GM19240 (cell line): ENCODE data around the gene CDC42EP4.
"Not testable (repeated sequence)": the region's sequence is repeated elsewhere in the genome, so short reads cannot be mapped to it uniquely, and the experiment has no call there.

Source experiments
- DNase-seq: peaks from one replicate; pipeline ENCODE4 v3.0.0; 2011; ENCODE audit warnings: low spot score; ENCODE audit not compliant: insufficient read length

CDC42EP4 gene

GRCh38 chr17:73320601-73321264 lies 8.9 kb upstream of the CDC42EP4 start:
- no peak for DNase-seq

GRCh38 chr17:73319766-73320165 lies 8.0 kb upstream of the CDC42EP4 start:
- DNase-seq, result no peak

GRCh38 chr17:73318836-73319235 lies 7.0 kb upstream of the CDC42EP4 start:
- DNase-seq, result no peak

GRCh38 chr17:73318427-73318813 lies 6.6 kb upstream of the CDC42EP4 start:
- no peak for DNase-seq

GRCh38 chr17:73317513-73318426 lies 6.0 kb upstream of the CDC42EP4 start:
- no peak for DNase-seq

- no peak for DNase-seq
These were observed 5.2 kb upstream of the CDC42EP4 start for GRCh38 chr17:73316919-73317505.

- DNase-seq, result no peak
These were observed 3.7 kb upstream of the CDC42EP4 start for GRCh38 chr17:73315471-73315870.

GRCh38 chr17:73313526-73314127 lies 1.8 kb upstream of the CDC42EP4 start:
- DNase-seq, result no peak

GRCh38 chr17:73312887-73313286 lies 1.1 kb upstream of the CDC42EP4 start:
- not testable (repeated sequence) for DNase-seq

- DNase-seq, result no peak
These were observed 397 bp downstream of the CDC42EP4 start for GRCh38 chr17:73311428-73311780.

GRCh38 chr17:73309727-73310596 lies 1.8 kb downstream of the CDC42EP4 start:
- DNase-seq, result no peak

- DNase-seq, result not testable (repeated sequence)
These were observed 2.8 kb downstream of the CDC42EP4 start for GRCh38 chr17:73308959-73309358.

- no peak for DNase-seq
These were observed 3.6 kb downstream of the CDC42EP4 start for GRCh38 chr17:73308017-73308823.

GRCh38 chr17:73307130-73307529 lies 4.7 kb downstream of the CDC42EP4 start:
- no peak for DNase-seq

GRCh38 chr17:73305845-73306836 lies 5.7 kb downstream of the CDC42EP4 start:
- no peak for DNase-seq

GRCh38 chr17:73304971-73305812 lies 6.6 kb downstream of the CDC42EP4 start:
- DNase-seq, result no peak

GRCh38 chr17:73304438-73304837 lies 7.4 kb downstream of the CDC42EP4 start:
- DNase-seq, result no peak

- no peak for DNase-seq
These were observed 9.6 kb downstream of the CDC42EP4 start for GRCh38 chr17:73302189-73302588.
